Osteocyte (in vitro differentiated cells): ENCODE measurements around the gene CNGA2. TPM values are rescaled to one million over a fixed set of nuclear protein-coding genes. Genes with fewer than 3 reads are reported as not detected.

Source experiments
- DNase-seq: peaks from one replicate; pipeline ENCODE4 v3.0.0; 2021; ENCODE audit warnings: mixed read lengths; ENCODE audit not compliant: unreplicated experiment; ENCODE audit errors: extremely low spot score
- H3K27ac Mint-ChIP-seq: one replicate; pipeline ENCODE4 v1.8.0; 2021; ENCODE audit warnings: mild to moderate bottlenecking, mixed read lengths; ENCODE audit not compliant: unreplicated experiment
- H3K27me3 Mint-ChIP-seq: one replicate; pipeline ENCODE4 v1.8.0; 2021; ENCODE audit warnings: mixed read lengths; ENCODE audit not compliant: unreplicated experiment
- H3K36me3 Mint-ChIP-seq: one replicate; pipeline ENCODE4 v1.8.0; 2021; ENCODE audit warnings: mixed read lengths; ENCODE audit not compliant: unreplicated experiment
- H3K4me1 Mint-ChIP-seq: one replicate; pipeline ENCODE4 v1.8.0; 2021; ENCODE audit warnings: mixed read lengths; ENCODE audit not compliant: unreplicated experiment
- H3K4me3 Mint-ChIP-seq: one replicate; pipeline ENCODE4 v1.8.0; 2021; ENCODE audit warnings: mild to moderate bottlenecking, moderate library complexity, mixed read lengths; ENCODE audit not compliant: unreplicated experiment
- H3K9me3 Mint-ChIP-seq: one replicate; pipeline ENCODE4 v1.8.0; 2021; ENCODE audit warnings: mixed read lengths; ENCODE audit not compliant: unreplicated experiment
- total RNA-seq: library from RNA; stranded (reverse); gene quantifications from 2 replicates; pipeline ENCODE4 v1.2.1, GENCODE V29; 2021
- TF ChIP-seq, protein P1 (sequence below): fragments of 200-600 bp; sonication (generic); IDR thresholded peaks from 2 replicates; pipeline ENCODE4 v1.5.0; 2021; ENCODE audit warnings: antibody characterized with exemption, mild to moderate bottlenecking, moderate library complexity

The CNGA2 gene
- total RNA-seq, 1 donor from 2014 or later: not detected

DNA sequence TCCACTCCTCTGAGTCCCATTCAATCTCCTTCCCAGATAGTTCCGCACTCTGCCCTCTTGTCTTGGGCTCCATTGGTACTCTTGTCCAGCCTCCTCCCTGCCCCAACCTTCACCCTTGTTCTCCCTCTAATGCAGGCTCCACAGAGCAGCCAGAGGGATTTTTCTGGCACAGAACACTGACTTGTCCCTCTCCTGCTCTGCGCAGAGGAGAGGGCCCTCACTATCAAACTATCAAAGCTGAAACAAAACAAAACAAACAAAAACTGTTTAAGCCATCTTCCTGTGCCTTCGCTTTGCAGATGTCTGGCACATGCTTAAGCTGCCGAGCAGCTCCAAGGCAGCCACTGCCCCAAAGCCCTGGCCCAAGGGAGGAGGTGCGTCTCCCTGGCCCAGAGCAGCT, 2.9 kb downstream of the CNGA2 start:
- no peak for DNase-seq
- Mint-ChIP-seq H3K9me3 (peaks cover 52% of the 10 kb centered on the region), H3K36me3 (no peaks in the 10 kb centered on the region), H3K27ac (no peak overlapping the region), H3K27me3 (no peaks in the 10 kb centered on the region), H3K4me1 (no peaks in the 10 kb centered on the region), H3K4me3 (no peak overlapping the region)
- TF ChIP-seq, protein P1, sequence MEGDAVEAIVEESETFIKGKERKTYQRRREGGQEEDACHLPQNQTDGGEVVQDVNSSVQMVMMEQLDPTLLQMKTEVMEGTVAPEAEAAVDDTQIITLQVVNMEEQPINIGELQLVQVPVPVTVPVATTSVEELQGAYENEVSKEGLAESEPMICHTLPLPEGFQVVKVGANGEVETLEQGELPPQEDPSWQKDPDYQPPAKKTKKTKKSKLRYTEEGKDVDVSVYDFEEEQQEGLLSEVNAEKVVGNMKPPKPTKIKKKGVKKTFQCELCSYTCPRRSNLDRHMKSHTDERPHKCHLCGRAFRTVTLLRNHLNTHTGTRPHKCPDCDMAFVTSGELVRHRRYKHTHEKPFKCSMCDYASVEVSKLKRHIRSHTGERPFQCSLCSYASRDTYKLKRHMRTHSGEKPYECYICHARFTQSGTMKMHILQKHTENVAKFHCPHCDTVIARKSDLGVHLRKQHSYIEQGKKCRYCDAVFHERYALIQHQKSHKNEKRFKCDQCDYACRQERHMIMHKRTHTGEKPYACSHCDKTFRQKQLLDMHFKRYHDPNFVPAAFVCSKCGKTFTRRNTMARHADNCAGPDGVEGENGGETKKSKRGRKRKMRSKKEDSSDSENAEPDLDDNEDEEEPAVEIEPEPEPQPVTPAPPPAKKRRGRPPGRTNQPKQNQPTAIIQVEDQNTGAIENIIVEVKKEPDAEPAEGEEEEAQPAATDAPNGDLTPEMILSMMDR: no peak

DNA sequence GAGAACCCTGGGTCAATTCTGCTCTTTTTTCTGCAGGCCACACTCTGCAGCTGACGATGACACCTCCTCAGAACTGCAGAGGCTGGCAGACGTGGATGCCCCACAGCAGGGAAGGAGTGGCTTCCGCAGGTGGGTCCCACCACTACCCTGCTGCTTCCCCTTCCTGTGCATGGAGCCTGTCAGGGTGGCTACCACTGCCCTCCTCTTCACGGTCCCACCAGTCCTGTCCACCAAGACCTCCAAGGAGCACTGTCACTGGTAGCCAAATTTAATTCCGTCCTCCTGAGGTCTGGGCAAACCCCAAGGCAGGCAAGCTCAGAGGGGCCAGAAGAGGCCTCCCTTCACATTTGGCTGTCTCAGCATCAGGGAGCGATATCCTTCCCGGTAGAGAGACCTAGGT, 4.2 kb downstream of the CNGA2 start:
- TF ChIP-seq, protein P1: no peak
- DNase-seq: no peak
- H3K27me3 Mint-ChIP-seq: no peaks in the 10 kb centered on the region
- H3K4me3 Mint-ChIP-seq: no peak overlapping the region
- peaks cover 53% of the 10 kb centered on the region for H3K9me3 Mint-ChIP-seq
- H3K27ac Mint-ChIP-seq: no peak overlapping the region
- no peaks in the 10 kb centered on the region for H3K4me1 Mint-ChIP-seq
- no peaks in the 10 kb centered on the region for H3K36me3 Mint-ChIP-seq

GRCh38 chrX:151741606-151742005, 7.1 kb downstream of the CNGA2 start:
- Mint-ChIP-seq H3K4me3 (no peak overlapping the region), H3K9me3 (peaks cover 47% of the 10 kb centered on the region), H3K27me3 (no peaks in the 10 kb centered on the region), H3K36me3 (no peaks in the 10 kb centered on the region), H3K4me1 (no peaks in the 10 kb centered on the region), H3K27ac (no peak overlapping the region)
- DNase-seq: no peak
- TF ChIP-seq, protein P1: no peak

DNA sequence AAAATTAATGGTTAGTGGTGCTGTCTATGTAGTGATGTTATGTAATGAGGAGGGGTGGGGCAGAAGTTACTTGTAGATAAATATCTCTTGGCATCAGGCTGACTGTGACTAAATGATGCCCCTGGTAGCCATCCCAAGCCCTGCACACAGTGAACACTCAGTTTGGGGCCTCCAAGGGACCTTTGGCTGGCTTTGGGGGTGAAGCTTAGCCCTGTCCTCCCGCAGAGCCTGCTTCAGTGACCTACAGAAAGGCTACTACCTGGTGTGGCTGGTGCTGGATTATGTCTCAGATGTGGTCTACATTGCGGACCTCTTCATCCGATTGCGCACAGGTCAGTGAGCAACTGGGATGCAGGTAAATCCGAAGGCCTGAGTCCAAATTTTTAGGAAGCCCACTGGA, 7.8 kb downstream of the CNGA2 start:
- TF ChIP-seq, protein P1: no peak
- DNase-seq: no peak
- H3K36me3 Mint-ChIP-seq: no peaks in the 10 kb centered on the region
- H3K4me1 Mint-ChIP-seq: no peaks in the 10 kb centered on the region
- H3K4me3 Mint-ChIP-seq: no peak overlapping the region
- no peaks in the 10 kb centered on the region for H3K27me3 Mint-ChIP-seq
- peaks cover 50% of the 10 kb centered on the region for H3K9me3 Mint-ChIP-seq
- no peak overlapping the region for H3K27ac Mint-ChIP-seq

DNA sequence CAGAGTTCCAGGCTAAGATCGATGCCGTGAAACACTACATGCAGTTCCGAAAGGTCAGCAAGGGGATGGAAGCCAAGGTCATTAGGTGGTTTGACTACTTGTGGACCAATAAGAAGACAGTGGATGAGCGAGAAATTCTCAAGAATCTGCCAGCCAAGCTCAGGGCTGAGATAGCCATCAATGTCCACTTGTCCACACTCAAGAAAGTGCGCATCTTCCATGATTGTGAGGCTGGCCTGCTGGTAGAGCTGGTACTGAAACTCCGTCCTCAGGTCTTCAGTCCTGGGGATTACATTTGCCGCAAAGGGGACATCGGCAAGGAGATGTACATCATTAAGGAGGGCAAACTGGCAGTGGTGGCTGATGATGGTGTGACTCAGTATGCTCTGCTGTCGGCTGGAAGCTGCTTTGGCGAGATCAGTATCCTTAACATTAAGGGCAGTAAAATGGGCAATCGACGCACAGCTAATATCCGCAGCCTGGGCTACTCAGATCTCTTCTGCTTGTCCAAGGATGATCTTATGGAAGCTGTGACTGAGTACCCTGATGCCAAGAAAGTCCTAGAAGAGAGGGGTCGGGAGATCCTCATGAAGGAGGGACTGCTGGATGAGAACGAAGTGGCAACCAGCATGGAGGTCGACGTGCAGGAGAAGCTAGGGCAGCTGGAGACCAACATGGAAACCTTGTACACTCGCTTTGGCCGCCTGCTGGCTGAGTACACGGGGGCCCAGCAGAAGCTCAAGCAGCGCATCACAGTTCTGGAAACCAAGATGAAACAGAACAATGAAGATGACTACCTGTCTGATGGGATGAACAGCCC, 9.3 kb downstream of the CNGA2 start:
- H3K36me3 Mint-ChIP-seq: no peaks in the 10 kb centered on the region
- H3K4me3 Mint-ChIP-seq: no peak overlapping the region
- no peak overlapping the region for H3K27ac Mint-ChIP-seq
- no peaks in the 10 kb centered on the region for H3K4me1 Mint-ChIP-seq
- H3K9me3 Mint-ChIP-seq: peaks cover 46% of the 10 kb centered on the region
- TF ChIP-seq, protein P1: no peak
- DNase-seq: no peak
- no peaks in the 10 kb centered on the region for H3K27me3 Mint-ChIP-seq
